ENCODE data around the gene LCE1B.

LCE1B gene

GRCh38 chr1:152811671-152812070 lies at the start of gene LCE1B:
LCE1B (plus strand) TSS chr1:152811971; CDS start chr1:152812447, 476 bp downstream.
- no peak for TF ChIP-seq CTCF (conservative IDR thresholded peaks at IDR 0.05; ENCODE audit: low read depth, low read length)
- no peak for DNase-seq (ENCODE audit: low read depth)
- no peak within 1 kb of the TSS for H3K4me3 ChIP-seq (ENCODE audit: low read length)

- no peak overlapping the region for H3K4me3 ChIP-seq (ENCODE audit: low read length)
- no peak for DNase-seq (ENCODE audit: low read depth)
- TF ChIP-seq CTCF (conservative IDR thresholded peaks at IDR 0.05; ENCODE audit: low read depth, low read length), result no peak
Measured at GRCh38 chr1:152768847-152769533, 42.8 kb upstream of the LCE1B start.

- TF ChIP-seq CTCF (conservative IDR thresholded peaks at IDR 0.05; ENCODE audit: low read depth, low read length), result no peak
- no peak overlapping the region for H3K4me3 ChIP-seq (ENCODE audit: low read length)
- no peak for DNase-seq (ENCODE audit: low read depth)
Measured at GRCh38 chr1:152770411-152770810, 41.4 kb upstream of the LCE1B start.

- TF ChIP-seq CTCF (conservative IDR thresholded peaks at IDR 0.05; ENCODE audit: low read depth, low read length), result no peak
- H3K4me3 ChIP-seq (ENCODE audit: low read length), result no peak within 1 kb of the TSS
- DNase-seq (ENCODE audit: low read depth), result no peak
Measured at GRCh38 chr1:152774875-152775274, 36.9 kb upstream of the LCE1B start, which contains the start of gene LCE1F. LCE1F (plus strand) TSS chr1:152775140; CDS start chr1:152776372, 1,232 bp downstream.

GRCh38 chr1:152776361-152776760 lies 35.4 kb upstream of the LCE1B start:
- no peak for TF ChIP-seq CTCF (conservative IDR thresholded peaks at IDR 0.05; ENCODE audit: low read depth, low read length)
- DNase-seq (ENCODE audit: low read depth), result no peak
- no peak overlapping the region for H3K4me3 ChIP-seq (ENCODE audit: low read length)

GRCh38 chr1:152777510-152778137 lies 34.1 kb upstream of the LCE1B start:
- no peak for DNase-seq (ENCODE audit: low read depth)
- H3K4me3 ChIP-seq (ENCODE audit: low read length), result no peak overlapping the region
- peak; percentile 38 for TF ChIP-seq CTCF (conservative IDR thresholded peaks at IDR 0.05; ENCODE audit: low read depth, low read length)

GRCh38 chr1:152783095-152783494 lies 28.7 kb upstream of the LCE1B start:
- DNase-seq (ENCODE audit: low read depth), result no peak
- TF ChIP-seq CTCF (conservative IDR thresholded peaks at IDR 0.05; ENCODE audit: low read depth, low read length), result no peak
- H3K4me3 ChIP-seq (ENCODE audit: low read length), result no peak overlapping the region

Data from retinal pigment epithelial cell (primary cell).